LNCAP (cell line): Measurements from ENCODE around the gene VWA5B2.

Experiments
- TF ChIP-seq, protein P1 (sequence below): fragments of 450-650 bp; IDR thresholded peaks from 2 replicates; pipeline ENCODE4 v1.5.1; 2017; ENCODE audit warnings: mild to moderate bottlenecking

VWA5B2 gene

DNA sequence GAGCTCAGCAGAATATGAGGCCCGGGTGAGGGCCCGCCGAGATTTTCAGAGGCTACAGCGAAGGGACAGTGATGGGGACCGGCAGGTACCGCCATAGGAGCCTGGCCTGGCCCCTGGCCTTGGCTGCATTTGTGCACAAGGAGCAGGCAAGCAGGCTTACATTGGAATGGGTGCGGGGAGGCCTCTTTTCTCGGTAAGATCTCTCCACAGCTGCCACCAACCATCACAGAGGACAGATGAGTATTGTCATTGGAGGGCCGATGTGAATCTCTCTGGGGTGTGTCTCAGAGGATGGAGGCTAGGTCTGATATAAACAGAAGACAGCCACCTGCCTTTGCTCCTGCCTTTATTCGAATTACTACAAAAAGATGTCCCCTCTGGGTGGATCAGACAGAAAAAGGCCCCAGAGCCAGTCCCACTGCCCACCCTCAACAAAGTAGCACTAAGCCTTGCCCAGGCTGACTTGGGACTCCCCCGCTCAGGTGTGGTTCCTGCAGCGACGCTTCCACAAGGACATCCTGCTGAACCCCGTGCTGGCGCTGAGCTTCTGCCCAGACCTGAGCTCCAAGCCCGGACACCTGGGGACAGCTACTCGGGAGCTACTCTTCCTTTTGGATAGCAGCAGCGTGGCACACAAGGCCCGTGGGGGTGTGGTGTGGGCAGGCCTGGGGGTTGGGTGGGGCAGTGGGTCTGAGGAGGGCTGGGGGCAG is 5.4 kb downstream of the VWA5B2 start:
- TF ChIP-seq, protein P1, sequence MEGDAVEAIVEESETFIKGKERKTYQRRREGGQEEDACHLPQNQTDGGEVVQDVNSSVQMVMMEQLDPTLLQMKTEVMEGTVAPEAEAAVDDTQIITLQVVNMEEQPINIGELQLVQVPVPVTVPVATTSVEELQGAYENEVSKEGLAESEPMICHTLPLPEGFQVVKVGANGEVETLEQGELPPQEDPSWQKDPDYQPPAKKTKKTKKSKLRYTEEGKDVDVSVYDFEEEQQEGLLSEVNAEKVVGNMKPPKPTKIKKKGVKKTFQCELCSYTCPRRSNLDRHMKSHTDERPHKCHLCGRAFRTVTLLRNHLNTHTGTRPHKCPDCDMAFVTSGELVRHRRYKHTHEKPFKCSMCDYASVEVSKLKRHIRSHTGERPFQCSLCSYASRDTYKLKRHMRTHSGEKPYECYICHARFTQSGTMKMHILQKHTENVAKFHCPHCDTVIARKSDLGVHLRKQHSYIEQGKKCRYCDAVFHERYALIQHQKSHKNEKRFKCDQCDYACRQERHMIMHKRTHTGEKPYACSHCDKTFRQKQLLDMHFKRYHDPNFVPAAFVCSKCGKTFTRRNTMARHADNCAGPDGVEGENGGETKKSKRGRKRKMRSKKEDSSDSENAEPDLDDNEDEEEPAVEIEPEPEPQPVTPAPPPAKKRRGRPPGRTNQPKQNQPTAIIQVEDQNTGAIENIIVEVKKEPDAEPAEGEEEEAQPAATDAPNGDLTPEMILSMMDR: no peak

DNA sequence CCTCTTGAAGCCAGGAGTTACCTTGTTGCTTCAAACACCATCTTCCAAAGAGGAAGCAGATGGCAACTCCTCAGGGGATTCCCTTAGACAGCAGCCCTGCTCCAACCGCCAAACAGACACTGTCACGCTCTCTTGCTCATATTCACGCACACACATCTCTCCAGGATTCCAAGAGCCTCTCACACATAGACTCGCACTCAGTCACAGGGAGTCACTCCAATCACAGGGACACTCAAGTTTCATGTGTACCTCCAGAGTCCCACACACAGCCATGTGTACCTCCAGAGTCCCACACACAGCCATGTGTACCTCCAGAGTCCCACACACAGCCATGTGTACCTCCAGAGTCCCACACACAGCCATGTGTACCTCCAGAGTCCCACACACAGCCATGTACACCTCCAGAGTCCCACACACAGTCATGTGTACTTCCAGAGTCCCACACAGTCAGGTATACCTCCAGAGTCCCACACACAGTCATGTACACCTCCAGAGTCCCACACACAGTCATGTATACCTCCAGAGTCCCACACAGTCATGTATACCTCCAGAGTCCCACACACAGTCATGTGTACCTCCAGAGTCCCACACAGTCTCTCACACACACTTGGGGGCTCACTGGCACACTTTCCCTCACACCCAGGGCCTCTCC is 6.1 kb downstream of the VWA5B2 start:
- TF ChIP-seq, protein P1: no peak

DNA sequence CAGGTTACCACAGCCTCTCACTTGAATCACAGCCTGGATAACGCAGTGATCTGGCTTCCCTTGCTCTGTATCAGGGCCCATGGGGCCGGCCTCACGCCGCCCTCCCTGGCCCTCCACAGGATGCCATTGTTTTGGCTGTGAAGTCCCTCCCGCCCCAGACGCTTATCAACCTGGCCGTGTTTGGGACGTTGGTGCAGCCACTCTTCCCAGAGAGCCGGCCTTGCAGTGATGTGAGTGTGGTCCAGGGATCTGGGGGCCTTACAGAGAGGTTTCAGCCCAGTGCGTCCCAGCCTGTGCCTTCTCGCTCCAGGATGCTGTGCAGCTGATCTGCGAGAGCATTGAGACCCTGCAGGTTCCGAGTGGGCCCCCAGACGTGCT is 6.6 kb downstream of the VWA5B2 start:
- TF ChIP-seq, protein P1: no peak

DNA sequence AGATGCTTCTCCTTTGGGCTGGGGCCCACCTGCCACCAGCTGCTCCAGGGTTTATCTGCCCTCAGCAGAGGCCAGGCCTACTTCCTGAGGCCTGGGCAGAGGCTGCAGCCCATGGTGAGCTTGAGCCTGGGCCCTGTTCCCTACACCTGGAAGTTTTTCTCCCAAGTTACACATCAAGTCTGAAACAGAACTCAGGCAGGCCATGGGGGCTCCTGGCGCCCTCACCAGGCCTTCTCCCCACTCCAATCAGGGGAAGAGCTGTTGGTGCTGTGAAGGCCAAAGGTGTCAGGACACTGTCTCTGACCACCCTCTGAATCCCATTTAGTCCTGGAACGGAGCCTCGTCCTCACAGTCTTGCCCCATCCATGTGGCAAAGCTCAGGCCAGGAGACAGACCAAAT is 7.3 kb downstream of the VWA5B2 start:
- TF ChIP-seq, protein P1: no peak

DNA sequence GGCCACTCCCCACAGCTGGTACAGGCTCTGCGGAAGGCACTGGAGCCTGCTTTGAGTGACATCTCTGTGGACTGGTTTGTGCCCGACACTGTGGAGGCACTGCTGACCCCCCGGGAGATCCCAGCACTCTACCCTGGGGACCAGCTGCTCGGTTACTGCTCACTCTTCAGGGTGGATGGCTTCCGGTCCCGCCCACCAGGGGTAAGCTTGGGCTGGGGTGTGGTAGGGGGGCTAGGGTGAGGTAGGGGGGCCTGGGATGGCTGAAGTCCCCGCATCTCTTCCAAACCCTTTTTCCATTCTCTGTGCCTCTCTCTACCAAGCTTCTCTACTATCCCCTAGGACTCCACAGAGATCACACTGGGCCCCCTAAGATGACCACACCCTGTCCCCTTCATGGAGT is 7.8 kb downstream of the VWA5B2 start:
- TF ChIP-seq, protein P1: no peak

DNA sequence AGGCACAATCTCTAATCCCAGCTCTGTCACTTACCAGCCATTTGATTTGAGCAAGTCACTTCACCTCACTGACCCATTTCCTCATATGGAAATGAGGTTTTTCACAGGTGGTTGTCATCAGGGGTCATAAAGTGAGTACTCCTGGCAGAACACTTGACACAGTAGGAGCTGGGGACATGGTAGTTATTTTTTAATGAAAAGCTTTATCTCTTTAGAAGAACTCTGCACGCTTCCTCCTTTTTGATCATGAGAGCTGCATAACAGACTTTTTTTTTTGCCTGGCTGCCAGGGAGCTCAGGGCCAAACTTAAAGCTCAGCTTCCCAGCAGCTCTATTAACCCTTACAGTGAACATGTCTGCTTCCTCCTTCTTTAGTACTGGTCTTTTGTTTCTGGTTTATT is 8.4 kb downstream of the VWA5B2 start:
- TF ChIP-seq, protein P1: no peak

DNA sequence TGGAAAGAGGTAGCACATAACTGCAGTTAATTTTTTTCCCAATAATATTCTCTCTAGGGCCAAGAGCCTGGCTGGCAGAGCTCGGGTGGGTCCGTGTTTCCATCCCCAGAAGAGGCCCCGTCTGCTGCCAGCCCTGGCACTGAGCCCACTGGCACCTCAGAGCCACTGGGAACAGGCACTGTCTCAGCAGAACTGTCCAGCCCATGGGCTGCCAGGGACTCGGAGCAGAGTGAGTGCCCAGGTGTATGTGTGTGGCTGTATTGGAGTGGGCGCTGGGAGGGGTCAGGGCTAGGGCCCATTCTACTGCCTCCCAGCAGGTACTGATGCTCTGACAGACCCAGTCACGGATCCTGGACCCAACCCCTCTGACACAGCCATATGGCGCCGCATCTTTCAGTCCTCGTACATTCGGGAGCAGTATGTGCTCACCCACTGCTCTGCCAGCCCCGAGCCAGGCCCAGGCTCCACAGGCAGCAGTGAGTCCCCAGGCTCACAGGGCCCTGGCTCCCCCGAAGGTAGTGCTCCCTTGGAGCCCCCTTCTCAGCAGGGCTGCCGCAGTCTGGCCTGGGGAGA is 8.9 kb downstream of the VWA5B2 start:
- TF ChIP-seq, protein P1: no peak
